Testis (tissue), 3 donors: ENCODE data around the gene GLI3. TPM values are rescaled to one million over a fixed set of nuclear protein-coding genes. Genes with fewer than 3 reads are reported as not detected.
"Not testable (repeated sequence)": the region's sequence is repeated elsewhere in the genome, so short reads cannot be mapped to it uniquely, and the experiment has no call there.

Source experiments
- DNase-seq: peaks from one replicate; pipeline ENCODE4 v3.0.0-alpha.2; 2019
- H3K27ac ChIP-seq, 2 donors: fragments of 200-600 bp; sonication (generic); one replicate each; pipeline ENCODE4 v1.5.1; 2019
- H3K27me3 ChIP-seq: fragments of 200-600 bp; sonication (generic); one replicate; pipeline ENCODE4 v1.5.1; 2019
- H3K36me3 ChIP-seq: fragments of 200-600 bp; sonication (generic); one replicate; pipeline ENCODE4 v1.5.1; 2017; ENCODE audit warnings: low read depth; ENCODE audit errors: missing control alignments
- H3K4me1 ChIP-seq: fragments of 200-600 bp; sonication (generic); one replicate; pipeline ENCODE4 v1.5.1; 2019
- H3K4me3 ChIP-seq, 2 donors: fragments of 200-600 bp; sonication (generic); one replicate each; pipeline ENCODE4 v1.5.1; 2017 to 2019
- H3K9me3 ChIP-seq: fragments of 200-600 bp; sonication (generic); one replicate; pipeline ENCODE4 v1.5.1; 2017
- CTCF ChIP-seq, 3 experiments: fragments of 450-650 bp in 2 of 3; fragments of 200-600 bp in 1 of 3; sonication (generic) in 1 of 3; IDR thresholded peaks; one replicate each; pipeline ENCODE4 v1.5.1; 2016 to 2019; ENCODE audit warnings: antibody characterized with exemption in 3 of 3, mild to moderate bottlenecking in 2 of 3, moderate library complexity in 1 of 3
- POLR2A ChIP-seq: fragments of 450-650 bp; IDR thresholded peaks from one replicate; pipeline ENCODE4 v1.6.1; 2017; ENCODE audit warnings: antibody characterized with exemption, mild to moderate bottlenecking, moderate library complexity
- WGBS, 2 donors: methylation state at CpG; one replicate each; pipeline ENCODE4 v1.1.5; 2018; 5-methylcytosine and 5-hydroxymethylcytosine counted together
- intact Hi-C: fragments of 100-400 bp; cut with DNase I; formaldehyde crosslinking; loops from one replicate; pipeline ENCODE4 v1.15.1; 2023; ENCODE audit warnings: low total_unique reads
- polyA plus RNA-seq: library from polyadenylated mRNA; stranded (reverse); fragments of 350-450 nt; fragmentation: Illumina TruSeq; extraction: RNeasy Lipid Tissue Mini Kit (QIAGEN cat#74804); gene quantifications from one replicate; pipeline ENCODE4 v1.2.3, GENCODE V29; 2014; ENCODE audit warnings: low read depth, low replicate concordance; ENCODE audit not compliant: insufficient read depth
- total RNA-seq, 2 donors: library from RNA; depleted of rRNA; stranded (reverse); fragments of >200 nt; gene quantifications; one replicate each; pipeline ENCODE4 v1.2.3, GENCODE V29; 2016

Gene GLI3
- total and polyA plus RNA-seq, 3 donors from 2014 or later: 3.8 to 7.3 (median 5.0) TPM

- no peaks in the 10 kb centered on the region for H3K27me3 ChIP-seq
- no peaks in the 10 kb centered on the region for H3K4me1 ChIP-seq
- no peak overlapping the region for H3K27ac ChIP-seq
- intact Hi-C loops: no loop called here
- WGBS, 2 donors: 90 to 91% methylated on average over 8 of the region's 8 CpGs
- no peaks in the 10 kb centered on the region for H3K36me3 ChIP-seq
- DNase-seq: no peak
- no peak overlapping the region for H3K4me3 ChIP-seq
- no peaks in the 10 kb centered on the region for H3K9me3 ChIP-seq
- TF ChIP-seq POLR2A (no peak), CTCF (IDR thresholded peaks at IDR 0.05) (no peak)
Observed at GRCh38 chr7:42212541-42213090, 24.4 kb downstream of the GLI3 start.

GRCh38 chr7:42211938-42212337 lies 25.1 kb downstream of the GLI3 start:
- H3K27ac ChIP-seq: no peak overlapping the region
- intact Hi-C loops: no loop called here

GRCh38 chr7:42210779-42211178 lies 26.2 kb downstream of the GLI3 start:
- no peak overlapping the region for H3K4me3 ChIP-seq
- no peak for DNase-seq
- WGBS, 2 donors: 65 to 88% methylated on average over 3 of the region's 3 CpGs
- H3K9me3 ChIP-seq: no peaks in the 10 kb centered on the region
- no peaks in the 10 kb centered on the region for H3K27me3 ChIP-seq
- no peak overlapping the region for H3K27ac ChIP-seq
- TF ChIP-seq POLR2A (no peak), CTCF (IDR thresholded peaks at IDR 0.05) (no peak)
- no peaks in the 10 kb centered on the region for H3K4me1 ChIP-seq
- H3K36me3 ChIP-seq: no peaks in the 10 kb centered on the region
- intact Hi-C loops: no loop called here

More at GRCh38 chr7:42211938-42212337, 25.1 kb downstream of the GLI3 start:
- WGBS, 2 donors: 89 to 96% methylated on average over 3 of the region's 3 CpGs
- TF ChIP-seq POLR2A (no peak), CTCF (IDR thresholded peaks at IDR 0.05) (no peak)
- Histone ChIP-seq H3K9me3 (no peaks in the 10 kb centered on the region), H3K36me3 (no peaks in the 10 kb centered on the region), H3K4me1 (no peaks in the 10 kb centered on the region), H3K4me3 (no peak overlapping the region), H3K27me3 (no peaks in the 10 kb centered on the region)
- DNase-seq: no peak

GRCh38 chr7:42210333-42210732 lies 26.7 kb downstream of the GLI3 start:
- Histone ChIP-seq H3K4me3 (no peak overlapping the region), H3K4me1 (no peaks in the 10 kb centered on the region), H3K9me3 (no peaks in the 10 kb centered on the region), H3K27ac (no peak overlapping the region), H3K27me3 (no peaks in the 10 kb centered on the region), H3K36me3 (no peaks in the 10 kb centered on the region)
- DNase-seq: no peak
- TF ChIP-seq CTCF (IDR thresholded peaks at IDR 0.05) (no peak), POLR2A (no peak)
- WGBS, 2 donors: 88 to 90% methylated on average over 3 of the region's 3 CpGs
- intact Hi-C loops: no loop called here

GRCh38 chr7:42209085-42209484 lies 27.9 kb downstream of the GLI3 start:
- DNase-seq, H3K9me3 ChIP-seq, H3K4me1 ChIP-seq, intact Hi-C loops, H3K36me3 ChIP-seq, H3K4me3 ChIP-seq, H3K27me3 ChIP-seq, H3K27ac ChIP-seq: not testable (repeated sequence)
